Ramos (cell line): ENCODE data around the gene USH1G.
"Not testable (repeated sequence)": the region's sequence is repeated elsewhere in the genome, so short reads cannot be mapped to it uniquely, and the experiment has no call there.

Source experiments
- in situ Hi-C: fragments of 300-500 bp; cut with MboI; formaldehyde crosslinking; loops from one replicate; pipeline ENCODE4 v1.14.3; 2022; ENCODE audit warnings: low sequenced_read_pairs; ENCODE audit not compliant: unreplicated experiment

Gene USH1G

GRCh38 chr17:74922694-74923537 lies at the start of gene USH1G:
TSS of gene USH1G (minus strand) at chr17:74923255. CDS start at chr17:74923073, 182 bp downstream.
- in situ Hi-C loops, result no loop called here

- in situ Hi-C loops, result no loop called here
Observed at GRCh38 chr17:74972107-74972972, 49.3 kb upstream of the USH1G start, which contains the start of gene HID1. TSS of gene HID1 (minus strand) at chr17:74972759. CDS start at chr17:74972656, 103 bp downstream.

DNA sequence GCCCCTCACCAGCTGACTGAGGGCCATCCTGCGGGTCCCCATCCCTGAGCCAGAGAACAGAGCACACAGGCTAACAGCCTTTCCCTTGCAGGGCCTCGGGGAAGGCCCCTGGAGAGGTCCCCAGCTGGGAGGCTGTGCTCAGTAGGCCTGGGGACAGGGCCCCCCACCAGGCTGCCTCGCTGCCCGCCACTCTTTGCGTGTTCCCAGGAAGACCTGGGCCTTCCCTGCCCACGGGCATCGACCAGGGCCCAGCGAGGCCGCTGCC lies 48.7 kb upstream of the USH1G start:
- in situ Hi-C loops, result no loop called here

DNA sequence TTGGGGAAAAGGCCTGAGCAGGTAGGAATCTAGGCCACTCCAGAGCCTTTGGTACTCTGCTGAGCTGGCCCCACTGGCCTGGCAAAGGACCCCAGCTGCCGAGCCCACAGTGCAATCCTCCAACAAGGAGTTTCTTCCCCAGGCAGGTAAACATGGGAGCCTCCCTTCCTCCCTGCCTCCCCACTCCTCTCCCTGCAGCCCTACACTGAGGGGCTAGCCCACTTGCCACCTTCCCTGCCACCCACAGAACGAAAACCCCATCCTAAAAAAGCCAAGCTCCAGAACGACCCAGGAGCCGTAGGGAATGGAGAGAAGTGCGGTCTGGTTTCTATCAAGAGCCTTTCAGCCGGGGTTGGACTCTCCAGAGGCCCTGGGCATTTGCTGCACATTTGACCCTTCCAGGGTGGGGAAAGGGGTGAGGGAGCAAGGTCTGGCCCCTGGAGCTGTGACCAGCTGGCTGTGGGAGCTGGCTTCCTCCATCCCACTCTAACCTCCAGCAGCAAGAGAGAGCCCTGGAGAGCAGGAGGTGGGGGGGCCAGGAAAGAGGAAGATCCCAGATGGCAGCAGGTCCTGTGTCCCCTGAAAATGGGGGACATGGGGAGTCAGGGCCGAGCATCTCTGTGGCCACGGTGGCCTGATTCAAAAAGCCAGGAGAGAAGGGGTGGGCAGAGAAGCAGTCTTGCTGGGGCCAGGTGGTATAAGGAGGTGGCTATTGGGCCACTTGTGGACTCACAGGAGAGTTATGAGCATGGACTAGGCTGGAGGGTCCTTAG lies 48.2 kb upstream of the USH1G start:
- in situ Hi-C loops, result no loop called here

- in situ Hi-C loops, result no loop called here
Observed at GRCh38 chr17:74970395-74970794, 47.3 kb upstream of the USH1G start.

DNA sequence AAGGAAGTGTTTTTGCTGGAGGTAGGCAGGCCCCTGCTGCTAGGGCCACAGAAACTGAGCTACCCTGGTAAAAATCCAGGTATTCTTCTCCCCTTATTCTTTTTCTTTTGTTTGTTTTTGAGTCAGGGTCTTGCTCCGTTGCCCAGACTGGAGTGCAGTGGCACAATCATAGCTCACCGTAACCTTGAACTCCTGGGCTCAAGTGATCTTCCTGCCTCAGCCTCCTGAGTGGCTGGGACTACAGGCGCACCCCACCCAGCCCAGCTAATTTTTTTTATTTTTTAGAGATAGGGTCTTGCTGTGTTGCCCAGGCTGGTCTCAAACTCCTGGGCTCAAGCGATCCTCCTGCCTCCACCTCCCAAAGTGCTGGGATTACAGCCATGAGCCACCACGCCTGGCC lies 46.4 kb upstream of the USH1G start:
- in situ Hi-C loops, result not testable (repeated sequence)

DNA sequence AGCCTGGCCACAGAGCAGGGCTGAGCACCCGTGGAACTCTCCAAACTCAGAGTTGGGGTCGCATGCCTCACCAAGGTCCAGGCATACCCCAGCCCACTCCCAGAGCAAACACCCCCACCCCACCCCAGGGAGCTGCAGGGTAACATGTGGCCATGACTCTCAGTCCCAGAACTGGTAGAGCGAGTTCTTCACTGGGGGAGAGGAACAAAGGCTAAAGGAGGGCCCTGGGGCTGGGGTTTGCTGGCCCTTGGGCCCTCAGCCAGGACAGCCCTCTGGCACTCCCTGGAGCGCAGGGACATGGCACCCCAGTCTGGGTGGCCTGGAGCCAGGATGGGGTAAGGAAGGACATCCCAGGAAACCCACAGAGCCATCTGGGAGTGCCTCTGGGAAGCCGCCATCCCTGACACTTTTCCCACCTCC lies 45.3 kb upstream of the USH1G start:
- in situ Hi-C loops, result no loop called here

DNA sequence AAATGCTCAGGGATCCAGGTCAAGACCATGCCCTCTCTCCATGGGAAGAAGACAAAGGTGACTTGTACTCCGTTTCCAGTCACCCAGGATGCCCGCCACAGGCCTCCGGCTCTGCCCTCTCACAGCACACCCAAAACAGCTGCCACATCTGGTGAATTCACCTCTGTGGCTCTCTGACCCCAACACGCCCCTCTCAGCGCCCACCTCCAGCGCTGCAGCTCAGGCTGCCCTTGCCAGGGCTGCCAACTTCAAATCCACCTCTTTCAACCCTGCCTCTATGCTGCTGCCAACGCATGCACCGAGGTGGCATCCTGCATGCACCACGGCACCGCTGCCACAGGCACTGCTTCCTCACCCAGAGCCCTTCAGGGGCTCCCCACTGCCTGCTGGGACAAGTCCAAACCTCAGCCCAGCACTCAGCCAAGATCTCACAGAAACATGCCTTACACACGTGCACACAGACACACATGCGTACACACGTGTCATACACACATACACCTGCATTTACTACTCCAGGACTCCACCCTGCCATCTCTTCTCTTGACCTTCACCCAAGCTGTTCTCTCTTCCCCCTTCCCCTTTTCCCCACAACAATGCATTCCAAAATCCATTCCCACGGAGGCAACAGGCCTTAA lies 42.0 kb upstream of the USH1G start:
- in situ Hi-C loops, result no loop called here

DNA sequence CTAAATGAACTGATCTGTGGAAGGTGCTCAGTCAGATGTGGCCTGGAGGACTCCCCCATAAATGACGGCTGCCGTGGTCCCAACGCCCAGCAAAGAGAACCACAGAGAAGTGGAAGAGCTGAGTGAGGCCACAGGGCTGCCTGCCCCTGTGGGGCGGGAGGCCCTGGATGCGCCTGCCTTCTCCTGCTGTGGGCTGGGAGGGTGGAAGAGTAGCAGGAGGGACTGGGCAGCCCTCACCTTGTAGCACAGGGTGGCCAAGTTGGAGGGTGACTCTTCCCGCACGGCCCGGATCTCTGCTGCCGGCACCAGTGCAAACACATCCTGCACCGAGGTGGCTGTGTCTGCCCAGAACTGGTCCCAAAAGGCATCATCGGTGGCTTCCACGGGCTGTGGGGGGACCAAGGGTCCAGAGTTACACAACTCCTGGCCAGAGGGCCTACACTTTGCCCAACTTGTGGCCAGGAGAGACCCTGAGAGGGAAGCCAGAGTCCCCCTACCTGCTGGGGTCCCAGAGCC lies 41.2 kb upstream of the USH1G start:
- in situ Hi-C loops, result no loop called here

GRCh38 chr17:74963656-74964055 lies 40.6 kb upstream of the USH1G start:
- in situ Hi-C loops, result no loop called here

GRCh38 chr17:74962622-74963394 lies 39.8 kb upstream of the USH1G start:
- in situ Hi-C loops, result no loop called here

- in situ Hi-C loops, result no loop called here
Observed at GRCh38 chr17:74961657-74962350, 38.7 kb upstream of the USH1G start.

- in situ Hi-C loops, result no loop called here
Observed at GRCh38 chr17:74960570-74961342, 37.7 kb upstream of the USH1G start.

- in situ Hi-C loops, result no loop called here
Observed at GRCh38 chr17:74959826-74960515, 36.9 kb upstream of the USH1G start.

GRCh38 chr17:74957935-74958740 lies 35.1 kb upstream of the USH1G start:
- in situ Hi-C loops, result no loop called here

GRCh38 chr17:74956093-74956492 lies 33.0 kb upstream of the USH1G start:
- in situ Hi-C loops, result no loop called here
